K562 (cell line): Measurements from ENCODE around the gene CTDSP1. TPM values are rescaled to one million over a fixed set of nuclear protein-coding genes. Genes with fewer than 3 reads are reported as not detected.
A peak's percentile ranks its signal among the peaks of the same experiment; 100 is the strongest.

Source experiments
- ATAC-seq: fragments of 200-7000 bp; cut with Tn5 transposase; 3 replicates; pipeline ENCODE4 v1.9.1; 2020; ENCODE audit warnings: moderate library complexity
- BruUV-seq: library from RNA; stranded (reverse); fragments of 400-500 nt; replicated peaks from 2 replicates; lab custom pipeline; 2021; lab: Mats Ljungman, UMichigan
- CTCF ChIA-PET: fragments of 300-600 bp; formaldehyde crosslinking; extraction: SDS; loops from one replicate; lab custom pipeline; 2021; ENCODE audit warnings: low intra/inter-chr PET ratio; lab: Yijun Ruan, JAX
- POLR2A ChIA-PET: fragments of 300-600, 350-650 bp; sonication (Branson Sonifier 250); formaldehyde crosslinking; extraction: SDS; loops from one replicate; lab custom pipeline; 2021; ENCODE audit warnings: antibody characterized with exemption, inconsistent platforms; lab: Yijun Ruan, JAX
- DNase-seq, 4 experiments: peaks; one replicate each; pipeline versions ENCODE4 v3.0.0 to v3.0.0-alpha.2; 2011 to 2018; ENCODE audit warnings: low spot score in 3 of 4, mixed read lengths in 3 of 4; ENCODE audit errors: extremely low read depth in 1 of 4
- FAIRE-seq: peaks from 2 replicates; lab custom pipeline; 2011; peaks lifted over from hg19 to GRCh38; lab: Jason Lieb, UNC
- H2AFZ ChIP-seq: 2 replicates; pipeline ENCODE4 v1.6.0; 2011; ENCODE audit warnings: low read depth, low read length, control low read depth, inconsistent platforms
- H3K27ac ChIP-seq: fragments of 200-600 bp; 3 replicates; pipeline ENCODE4 v1.8.0; 2011; ENCODE audit warnings: low read depth, mild to moderate bottlenecking, control low read depth, inconsistent platforms, low read length, moderate library complexity, mixed read lengths; ENCODE audit errors: extremely low read depth
- H3K27me3 ChIP-seq, 2 experiments: fragments of 300-600 bp in 1 of 2; 2 replicates in 1 of 2; 3 replicates in 1 of 2; pipeline versions ENCODE4 v1.6.0 to v1.8.0; 2011; ENCODE audit warnings: inconsistent platforms in 2 of 2, low read length in 2 of 2, mild to moderate bottlenecking in 1 of 2, mixed read lengths in 1 of 2, moderate library complexity in 1 of 2; ENCODE audit not compliant: control insufficient read depth in 2 of 2, insufficient read depth in 2 of 2
- H3K36me3 ChIP-seq: fragments of 300-600 bp; 3 replicates; pipeline ENCODE4 v1.8.0; 2011; ENCODE audit warnings: mild to moderate bottlenecking, low read length, inconsistent platforms; ENCODE audit not compliant: control insufficient read depth, insufficient read depth
- H3K4me1 ChIP-seq, 2 experiments: fragments of 200-600 bp in 1 of 2; replicated peaks in 1 of 2; 2 replicates in 1 of 2; 3 replicates in 1 of 2; pipeline versions ENCODE4 v1.5.1 to v1.8.0; 2011; ENCODE audit warnings: inconsistent platforms in 2 of 2, low read length in 2 of 2, mild to moderate bottlenecking in 1 of 2, mixed read lengths in 1 of 2, moderate library complexity in 1 of 2; ENCODE audit not compliant: control insufficient read depth in 2 of 2, insufficient read depth in 2 of 2
- H3K4me2 ChIP-seq: 2 replicates; pipeline ENCODE4 v1.6.1; 2011; ENCODE audit warnings: low read length, control low read depth, inconsistent platforms, mixed read lengths; ENCODE audit not compliant: insufficient read depth
- H3K4me3 ChIP-seq: fragments of 200-600 bp; sonication (generic), shearing (Covaris generic); 2 replicates; pipeline ENCODE4 v1.5.1; 2016; ENCODE audit warnings: control low read depth, inconsistent platforms
- H3K79me2 ChIP-seq: fragments of 200-600 bp; 3 replicates; pipeline ENCODE4 v1.8.0; 2011; ENCODE audit warnings: low read length, inconsistent platforms; ENCODE audit not compliant: control insufficient read depth, insufficient read depth
- H3K9ac ChIP-seq, 2 experiments: 2 replicates each; pipeline versions ENCODE4 v1.6.0 to v1.6.1; 2011; ENCODE audit warnings: low read depth in 2 of 2, low read length in 2 of 2, control low read depth in 1 of 2, inconsistent platforms in 1 of 2, mild to moderate bottlenecking in 1 of 2, mixed read lengths in 1 of 2; ENCODE audit not compliant: insufficient read depth in 1 of 2
- H3K9me1 ChIP-seq: one replicate; pipeline ENCODE4 v1.6.0; 2011; ENCODE audit warnings: inconsistent platforms, mild to moderate bottlenecking, low read length, moderate library complexity; ENCODE audit not compliant: control insufficient read depth, insufficient read depth
- H3K9me3 ChIP-seq: replicated peaks from 2 replicates; pipeline ENCODE4 v1.5.1; 2011; ENCODE audit warnings: low read depth, low read length, inconsistent platforms; ENCODE audit not compliant: control insufficient read depth, insufficient read depth
- H4K20me1 ChIP-seq: replicated peaks from 2 replicates; pipeline ENCODE4 v1.6.1; 2011; ENCODE audit warnings: low read length, inconsistent platforms, mixed read lengths; ENCODE audit not compliant: control insufficient read depth, insufficient read depth
- BCOR ChIP-seq: fragments of 450-650 bp; IDR thresholded peaks from 2 replicates; pipeline ENCODE4 v1.6.1; 2016
- RBM25 ChIP-seq: fragments of 200-400 bp; formaldehyde crosslinking; IDR thresholded peaks from 2 replicates; pipeline ENCODE4 v1.6.1; 2018; ENCODE audit warnings: low read length, low read depth, moderate library complexity; ENCODE audit not compliant: severe bottlenecking
- WGBS: fragments of 100-300 bp; shearing (Covaris generic); methylation state at CpG from one replicate; pipeline ENCODE4 v1.1.6; 2016; ENCODE audit warnings: low coverage, mixed read lengths; ENCODE audit not compliant: insufficient coverage; ENCODE audit errors: missing lambda C conversion rate; 5-methylcytosine and 5-hydroxymethylcytosine counted together
- in situ Hi-C: fragments of 300-500 bp; cut with MboI; formaldehyde crosslinking; loops from 4 replicates; pipeline ENCODE4 v1.15.0; 2018; ENCODE audit warnings: inconsistent platforms, mixed read lengths
- intact Hi-C: fragments of 100-400 bp; cut with micrococcal nuclease; formaldehyde crosslinking; loops from 2 replicates; pipeline ENCODE4 v1.14.2; 2022
- polyA plus RNA-seq, 8 experiments: library from polyadenylated mRNA; depleted of rRNA in 4 of 8; stranded (reverse) in 5 of 8; unstranded in 3 of 8; fragments of >200 nt; fragmentation: Nextera tagmentation in 2 of 8; fragmentation: Illumina TruSeq in 1 of 8; extraction: Ambion mirVana in 2 of 8; extraction: Trizol in 1 of 8; gene quantifications; 2 replicates each; pipeline versions ENCODE4 v1.2.1 to v1.2.3, GENCODE V29; 2011 to 2014; ENCODE audit warnings: inconsistent platforms in 1 of 8, missing spikeins in 1 of 8
- total RNA-seq, 7 experiments: library from RNA; depleted of rRNA in 6 of 7; stranded (reverse); fragments of >200 nt in 6 of 7; fragmentation: Illumina TruSeq in 2 of 7; extraction: Trizol in 2 of 7; gene quantifications; 2 replicates each; pipeline versions ENCODE4 v1.2.1 to v1.2.3, GENCODE V29; 2011 to 2021; ENCODE audit warnings: low replicate concordance in 1 of 7
- TF ChIP-seq, protein P1 (sequence below): fragments of 200-600 bp; sonication (generic); IDR thresholded peaks from one replicate; pipeline ENCODE4 v1.6.1; 2012; ENCODE audit warnings: mild to moderate bottlenecking, low read depth, low read length, inconsistent platforms

Gene CTDSP1
- total and polyA plus RNA-seq, 9 of the 15 experiments (the other 6 are each of a cell fraction or from before 2014, with no cell fraction given), result 2.4 to 74.8 (median 45.8) TPM

DNA sequence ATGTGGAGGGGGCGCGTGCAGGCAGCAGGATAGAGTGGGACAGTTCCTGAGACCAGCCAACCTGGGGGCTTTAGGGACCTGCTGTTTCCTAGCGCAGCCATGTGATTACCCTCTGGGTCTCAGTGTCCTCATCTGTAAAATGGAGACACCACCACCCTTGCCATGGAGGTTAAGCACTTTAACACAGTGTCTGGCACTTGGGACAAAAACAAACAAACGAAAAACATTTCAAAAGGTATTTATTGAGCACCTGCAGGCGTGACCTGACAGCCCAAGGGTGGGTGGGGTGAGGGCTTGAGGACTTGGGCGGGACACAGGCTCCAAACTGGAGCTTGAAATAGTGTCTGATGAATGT is 4.6 kb upstream of the CTDSP1 start:
- Histone ChIP-seq H3K9me3 (no peaks in the 10 kb centered on the region), H3K4me3 (peak overlapping the region; percentile 57), H3K27ac (peak overlapping the region; percentile 90), H3K4me2 (peak overlapping the region; percentile 91), H3K4me1 (peaks cover 20 to 64% of the 10 kb centered on the region in 2 experiments), H3K79me2 (peaks cover 54% of the 10 kb centered on the region), H3K36me3 (no peaks in the 10 kb centered on the region), H3K27me3 (no peaks in the 10 kb centered on the region), H2AFZ (peak overlapping the region; percentile 92; the same call in 1 of the 2 replicates), H4K20me1 (no peaks in the 10 kb centered on the region), H3K9me1 (no peaks in the 10 kb centered on the region), H3K9ac (peak overlapping the region; percentile 73 to 88)
- POLR2A ChIA-PET, result interaction anchor here (1.0 to 2.2 kb wide), 7 partner anchors 10 to 120 kb away, joined by 3 to 9 read pairs (median 3); no protein-coding TSS in a partner anchor
- no peak for FAIRE-seq
- DNase-seq, result no peak
- WGBS, result 43% methylated on average over 4 of the region's 6 CpGs
- BruUV-seq, result no TSS peak
- TF ChIP-seq, protein P1, sequence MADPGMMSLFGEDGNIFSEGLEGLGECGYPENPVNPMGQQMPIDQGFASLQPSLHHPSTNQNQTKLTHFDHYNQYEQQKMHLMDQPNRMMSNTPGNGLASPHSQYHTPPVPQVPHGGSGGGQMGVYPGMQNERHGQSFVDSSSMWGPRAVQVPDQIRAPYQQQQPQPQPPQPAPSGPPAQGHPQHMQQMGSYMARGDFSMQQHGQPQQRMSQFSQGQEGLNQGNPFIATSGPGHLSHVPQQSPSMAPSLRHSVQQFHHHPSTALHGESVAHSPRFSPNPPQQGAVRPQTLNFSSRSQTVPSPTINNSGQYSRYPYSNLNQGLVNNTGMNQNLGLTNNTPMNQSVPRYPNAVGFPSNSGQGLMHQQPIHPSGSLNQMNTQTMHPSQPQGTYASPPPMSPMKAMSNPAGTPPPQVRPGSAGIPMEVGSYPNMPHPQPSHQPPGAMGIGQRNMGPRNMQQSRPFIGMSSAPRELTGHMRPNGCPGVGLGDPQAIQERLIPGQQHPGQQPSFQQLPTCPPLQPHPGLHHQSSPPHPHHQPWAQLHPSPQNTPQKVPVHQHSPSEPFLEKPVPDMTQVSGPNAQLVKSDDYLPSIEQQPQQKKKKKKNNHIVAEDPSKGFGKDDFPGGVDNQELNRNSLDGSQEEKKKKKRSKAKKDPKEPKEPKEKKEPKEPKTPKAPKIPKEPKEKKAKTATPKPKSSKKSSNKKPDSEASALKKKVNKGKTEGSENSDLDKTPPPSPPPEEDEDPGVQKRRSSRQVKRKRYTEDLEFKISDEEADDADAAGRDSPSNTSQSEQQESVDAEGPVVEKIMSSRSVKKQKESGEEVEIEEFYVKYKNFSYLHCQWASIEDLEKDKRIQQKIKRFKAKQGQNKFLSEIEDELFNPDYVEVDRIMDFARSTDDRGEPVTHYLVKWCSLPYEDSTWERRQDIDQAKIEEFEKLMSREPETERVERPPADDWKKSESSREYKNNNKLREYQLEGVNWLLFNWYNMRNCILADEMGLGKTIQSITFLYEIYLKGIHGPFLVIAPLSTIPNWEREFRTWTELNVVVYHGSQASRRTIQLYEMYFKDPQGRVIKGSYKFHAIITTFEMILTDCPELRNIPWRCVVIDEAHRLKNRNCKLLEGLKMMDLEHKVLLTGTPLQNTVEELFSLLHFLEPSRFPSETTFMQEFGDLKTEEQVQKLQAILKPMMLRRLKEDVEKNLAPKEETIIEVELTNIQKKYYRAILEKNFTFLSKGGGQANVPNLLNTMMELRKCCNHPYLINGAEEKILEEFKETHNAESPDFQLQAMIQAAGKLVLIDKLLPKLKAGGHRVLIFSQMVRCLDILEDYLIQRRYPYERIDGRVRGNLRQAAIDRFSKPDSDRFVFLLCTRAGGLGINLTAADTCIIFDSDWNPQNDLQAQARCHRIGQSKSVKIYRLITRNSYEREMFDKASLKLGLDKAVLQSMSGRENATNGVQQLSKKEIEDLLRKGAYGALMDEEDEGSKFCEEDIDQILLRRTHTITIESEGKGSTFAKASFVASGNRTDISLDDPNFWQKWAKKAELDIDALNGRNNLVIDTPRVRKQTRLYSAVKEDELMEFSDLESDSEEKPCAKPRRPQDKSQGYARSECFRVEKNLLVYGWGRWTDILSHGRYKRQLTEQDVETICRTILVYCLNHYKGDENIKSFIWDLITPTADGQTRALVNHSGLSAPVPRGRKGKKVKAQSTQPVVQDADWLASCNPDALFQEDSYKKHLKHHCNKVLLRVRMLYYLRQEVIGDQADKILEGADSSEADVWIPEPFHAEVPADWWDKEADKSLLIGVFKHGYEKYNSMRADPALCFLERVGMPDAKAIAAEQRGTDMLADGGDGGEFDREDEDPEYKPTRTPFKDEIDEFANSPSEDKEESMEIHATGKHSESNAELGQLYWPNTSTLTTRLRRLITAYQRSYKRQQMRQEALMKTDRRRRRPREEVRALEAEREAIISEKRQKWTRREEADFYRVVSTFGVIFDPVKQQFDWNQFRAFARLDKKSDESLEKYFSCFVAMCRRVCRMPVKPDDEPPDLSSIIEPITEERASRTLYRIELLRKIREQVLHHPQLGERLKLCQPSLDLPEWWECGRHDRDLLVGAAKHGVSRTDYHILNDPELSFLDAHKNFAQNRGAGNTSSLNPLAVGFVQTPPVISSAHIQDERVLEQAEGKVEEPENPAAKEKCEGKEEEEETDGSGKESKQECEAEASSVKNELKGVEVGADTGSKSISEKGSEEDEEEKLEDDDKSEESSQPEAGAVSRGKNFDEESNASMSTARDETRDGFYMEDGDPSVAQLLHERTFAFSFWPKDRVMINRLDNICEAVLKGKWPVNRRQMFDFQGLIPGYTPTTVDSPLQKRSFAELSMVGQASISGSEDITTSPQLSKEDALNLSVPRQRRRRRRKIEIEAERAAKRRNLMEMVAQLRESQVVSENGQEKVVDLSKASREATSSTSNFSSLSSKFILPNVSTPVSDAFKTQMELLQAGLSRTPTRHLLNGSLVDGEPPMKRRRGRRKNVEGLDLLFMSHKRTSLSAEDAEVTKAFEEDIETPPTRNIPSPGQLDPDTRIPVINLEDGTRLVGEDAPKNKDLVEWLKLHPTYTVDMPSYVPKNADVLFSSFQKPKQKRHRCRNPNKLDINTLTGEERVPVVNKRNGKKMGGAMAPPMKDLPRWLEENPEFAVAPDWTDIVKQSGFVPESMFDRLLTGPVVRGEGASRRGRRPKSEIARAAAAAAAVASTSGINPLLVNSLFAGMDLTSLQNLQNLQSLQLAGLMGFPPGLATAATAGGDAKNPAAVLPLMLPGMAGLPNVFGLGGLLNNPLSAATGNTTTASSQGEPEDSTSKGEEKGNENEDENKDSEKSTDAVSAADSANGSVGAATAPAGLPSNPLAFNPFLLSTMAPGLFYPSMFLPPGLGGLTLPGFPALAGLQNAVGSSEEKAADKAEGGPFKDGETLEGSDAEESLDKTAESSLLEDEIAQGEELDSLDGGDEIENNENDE, result no peak
- TF ChIP-seq BCOR (peak; percentile 88), RBM25 (peak; percentile 81)
- in situ Hi-C loops (loop anchor here (5.0 kb wide), 1 partner anchor 108 kb away; no protein-coding TSS in a partner anchor), intact Hi-C loops (loop anchor here (5.0 kb wide), 1 partner anchor 172 kb away; the partner anchor contains the start of genes CNOT9 and USP37)
- ATAC-seq, result no peak
- CTCF ChIA-PET, result interaction anchor here (1.9 to 2.0 kb wide), 2 partner anchors 94 to 122 kb away, joined by 8 to 10 read pairs; no protein-coding TSS in a partner anchor
